GM19468 (cell line): ENCODE results near the gene STAP2.
"Not testable (repeated sequence)": the region's sequence is repeated elsewhere in the genome, so short reads cannot be mapped to it uniquely, and the experiment has no call there.

Experiments used
- ATAC-seq: cut with Tn5 transposase; IDR thresholded peaks from one replicate; pipeline ENCODE4 v1.9.1; 2021; ENCODE audit warnings: mild to moderate bottlenecking, moderate library complexity, moderate number of reproducible peaks; ENCODE audit not compliant: unreplicated experiment; ENCODE audit errors: extremely low read depth

Gene STAP2

GRCh38 chr19:4328991-4329681 lies 9.5 kb downstream of the STAP2 start:
- ATAC-seq = not testable (repeated sequence)

GRCh38 chr19:4328243-4328990 lies 10.2 kb downstream of the STAP2 start:
- peak; percentile 35 for ATAC-seq

- no peak for ATAC-seq
These were observed 10.8 kb downstream of the STAP2 start for GRCh38 chr19:4327877-4328242.

- no peak for ATAC-seq
These were observed 11.3 kb downstream of the STAP2 start for GRCh38 chr19:4327252-4327876.

DNA sequence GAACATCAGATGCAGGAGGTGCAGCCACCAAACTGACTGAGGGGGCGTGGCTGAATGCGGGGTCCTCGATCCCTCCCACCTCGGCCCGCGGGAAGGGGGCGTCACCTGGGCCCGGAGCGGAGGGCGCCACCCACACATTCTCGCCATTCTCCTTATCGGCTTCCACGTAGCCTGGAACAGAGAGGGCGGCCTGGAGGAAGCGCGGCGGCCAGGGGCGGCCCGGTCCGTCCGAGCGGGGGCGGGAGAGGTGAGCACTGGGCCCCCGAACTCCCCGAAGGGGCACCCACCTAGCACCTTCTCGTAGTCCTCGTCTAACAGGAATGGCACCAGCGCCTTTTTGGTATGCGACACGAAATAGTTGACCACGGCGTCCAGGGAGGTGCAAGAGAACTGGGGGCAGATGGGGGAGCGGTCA lies 11.8 kb downstream of the STAP2 start:
- ATAC-seq = no peak

- ATAC-seq = no peak
These were observed 12.3 kb downstream of the STAP2 start for GRCh38 chr19:4326215-4326836.

DNA sequence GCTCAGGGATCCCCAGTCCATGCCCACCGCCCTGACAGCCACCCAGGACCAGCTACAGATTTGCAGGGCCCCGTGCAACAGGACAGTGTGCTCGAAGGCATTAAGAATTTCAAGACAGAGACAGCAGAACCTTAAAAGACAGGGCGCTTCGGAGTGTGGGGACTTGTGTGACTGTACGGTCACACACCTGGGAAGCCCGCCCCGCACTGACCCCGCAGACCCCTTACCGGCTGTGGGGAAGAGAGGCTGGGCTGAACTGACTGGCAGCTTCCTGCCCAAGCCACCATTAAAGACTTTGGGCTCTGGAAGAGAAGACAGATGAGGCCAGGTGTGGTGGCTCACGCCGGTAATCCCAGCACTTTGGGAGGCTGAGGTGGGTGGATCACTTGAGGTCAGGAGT lies 14.4 kb downstream of the STAP2 start:
- no peak for ATAC-seq

- ATAC-seq = no peak
These were observed 14.9 kb downstream of the STAP2 start for GRCh38 chr19:4323692-4324091.

GRCh38 chr19:4322942-4323665 lies 15.5 kb downstream of the STAP2 start:
- no peak for ATAC-seq

- ATAC-seq = no peak
These were observed 18.2 kb downstream of the STAP2 start for GRCh38 chr19:4320419-4320818.

GRCh38 chr19:4319067-4319718 lies 19.4 kb downstream of the STAP2 start:
- ATAC-seq = no peak

DNA sequence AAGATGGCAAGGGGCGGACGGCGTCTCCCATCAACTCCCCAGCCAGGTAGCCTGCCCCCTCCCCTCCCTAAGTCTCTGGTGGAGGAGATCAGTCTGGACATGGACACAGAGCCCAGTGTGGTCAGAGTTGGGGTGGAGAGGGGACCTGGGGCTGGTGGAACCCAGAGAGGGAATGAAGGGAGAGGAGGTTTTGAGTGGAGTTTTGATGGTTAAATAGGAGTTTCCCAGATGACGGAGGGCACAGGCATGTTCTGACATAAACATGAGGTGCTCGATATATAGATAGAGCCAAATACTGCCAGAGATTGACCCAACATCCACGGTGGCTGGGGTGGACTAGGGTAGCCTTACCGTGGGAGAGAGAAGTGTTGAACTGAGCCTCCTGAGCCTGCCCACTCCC lies 20.2 kb downstream of the STAP2 start:
- no peak for ATAC-seq

DNA sequence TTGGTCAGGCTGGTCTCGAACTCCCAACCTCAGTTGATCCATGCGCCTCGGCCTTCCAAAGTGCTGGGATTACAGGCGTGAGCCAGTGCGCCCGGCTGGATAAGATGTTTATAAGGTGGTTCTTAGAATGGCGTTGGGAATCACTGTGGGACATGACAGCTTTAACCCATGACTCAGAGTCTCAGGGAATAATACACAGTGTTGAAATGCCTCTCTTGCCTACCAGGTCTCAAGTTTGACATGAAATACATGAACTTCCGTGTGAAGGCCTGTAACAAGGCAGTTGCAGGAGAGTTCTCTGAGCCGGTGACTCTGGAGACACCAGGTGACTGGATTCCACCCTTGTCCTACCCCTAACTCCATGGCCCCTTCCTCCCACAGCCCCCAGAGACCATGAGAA lies 21.7 kb downstream of the STAP2 start:
- no peak for ATAC-seq

- no peak for ATAC-seq
These were observed 24.7 kb downstream of the STAP2 start for GRCh38 chr19:4313847-4314490.

GRCh38 chr19:4310247-4311121 lies 28.1 kb downstream of the STAP2 start:
- no peak for ATAC-seq

GRCh38 chr19:4305659-4306058 lies 33.0 kb downstream of the STAP2 start:
- no peak for ATAC-seq

GRCh38 chr19:4305257-4305612 lies 33.4 kb downstream of the STAP2 start:
- no peak for ATAC-seq

- no peak for ATAC-seq
These were observed 33.9 kb downstream of the STAP2 start, which contains the start of gene FSD1 for GRCh38 chr19:4304538-4305256. Gene FSD1 (plus strand): TSS chr19:4304598. CDS start chr19:4304747, 149 bp downstream.
